Hindlimb muscle (tissue), 1 donor: ENCODE measurements around the gene GFRA3. TPM values are rescaled to one million over a fixed set of nuclear protein-coding genes. Genes with fewer than 3 reads are reported as not detected.

ENCODE experiments used
- polyA plus RNA-seq: library from polyadenylated mRNA; unstranded; fragments of 120-200 nt; gene quantifications from one replicate; pipeline ENCODE4 v1.2.1, GENCODE V29; 2013; ENCODE audit not compliant: insufficient read length

The GFRA3 gene
- polyA plus RNA-seq, 1 donor: 2.8 TPM

Other genes starting within 250 kb of the GFRA3 start
- 24.6 TPM for gene FAM13B, start 241.5 kb downstream of the GFRA3 start, polyA plus RNA-seq
- gene WNT8A, start 190.6 kb downstream of the GFRA3 start, polyA plus RNA-seq: not detected
- 0.68 TPM for gene NME5, start 135.2 kb downstream of the GFRA3 start, polyA plus RNA-seq
- gene BRD8, start 96.0 kb downstream of the GFRA3 start, polyA plus RNA-seq: 54.7 TPM
- gene KIF20A, start 95.5 kb downstream of the GFRA3 start, polyA plus RNA-seq: 17.5 TPM
- 33.8 TPM for gene CDC23, start 61.3 kb downstream of the GFRA3 start, polyA plus RNA-seq
- 2.4 TPM for gene CDC25C, start 57.2 kb upstream of the GFRA3 start, polyA plus RNA-seq
- 42.4 TPM for gene FAM53C, start 63.6 kb upstream of the GFRA3 start, polyA plus RNA-seq
- 71.8 TPM for gene KDM3B, start 78.1 kb upstream of the GFRA3 start, polyA plus RNA-seq
- 28.2 TPM for gene REEP2, start 164.4 kb upstream of the GFRA3 start, polyA plus RNA-seq
- 152 TPM for gene EGR1, start 190.9 kb upstream of the GFRA3 start, polyA plus RNA-seq